Loucy (cell line): ENCODE results near the gene KANTR.

Experiments used
- EZH2phosphoT487 ChIP-seq: fragments of 200-600 bp; IDR thresholded peaks from 2 replicates; pipeline ENCODE4 v1.6.1; 2018; ENCODE audit warnings: antibody characterized with exemption, mild to moderate bottlenecking, moderate library complexity, borderline replicate concordance
- TF ChIP-seq, protein P1 (sequence below): fragments of 200-600 bp; sonication (generic); conservative IDR thresholded peaks from 2 replicates; pipeline ENCODE4 v1.5.1; 2014; ENCODE audit warnings: mild to moderate bottlenecking, antibody characterized with exemption, low read length

DNA sequence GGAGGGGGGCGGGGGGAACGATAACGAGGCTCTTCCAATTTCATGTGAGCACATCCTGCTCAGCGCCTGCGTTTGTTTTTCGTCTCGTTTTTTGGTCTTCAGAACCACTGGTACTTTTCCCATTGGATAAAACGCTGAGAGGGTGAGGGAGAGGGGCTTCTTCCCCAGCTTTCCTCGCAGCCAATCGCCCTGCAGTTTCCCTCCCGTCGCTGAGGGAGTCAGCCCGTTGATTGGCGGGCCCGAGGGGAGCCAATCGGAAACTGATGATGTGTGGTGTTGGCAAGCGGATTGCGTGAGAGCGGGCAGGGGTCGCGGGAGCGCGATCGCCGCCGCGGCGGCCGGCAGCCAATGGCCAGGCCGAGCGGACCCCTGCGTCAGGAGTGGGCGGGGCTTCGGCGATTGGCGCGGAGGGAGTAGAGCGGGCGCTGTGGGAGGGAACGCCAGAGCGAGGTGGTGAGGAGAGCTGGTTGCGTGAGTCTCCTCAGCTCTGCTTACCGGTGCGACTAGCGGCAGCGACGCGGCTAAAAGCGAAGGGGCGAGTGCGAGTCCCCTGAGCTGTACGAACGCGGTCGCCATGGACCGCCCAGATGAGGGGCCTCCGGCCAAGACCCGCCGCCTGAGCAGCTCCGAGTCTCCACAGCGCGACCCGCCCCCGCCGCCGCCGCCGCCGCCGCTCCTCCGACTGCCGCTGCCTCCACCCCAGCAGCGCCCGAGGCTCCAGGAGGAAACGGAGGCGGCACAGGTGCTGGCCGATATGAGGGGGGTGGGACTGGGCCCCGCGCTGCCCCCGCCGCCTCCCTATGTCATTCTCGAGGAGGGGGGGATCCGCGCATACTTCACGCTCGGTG, 11.8 kb upstream of the KANTR start, which contains the start of gene TSPYL2:
- TF ChIP-seq, protein P1, sequence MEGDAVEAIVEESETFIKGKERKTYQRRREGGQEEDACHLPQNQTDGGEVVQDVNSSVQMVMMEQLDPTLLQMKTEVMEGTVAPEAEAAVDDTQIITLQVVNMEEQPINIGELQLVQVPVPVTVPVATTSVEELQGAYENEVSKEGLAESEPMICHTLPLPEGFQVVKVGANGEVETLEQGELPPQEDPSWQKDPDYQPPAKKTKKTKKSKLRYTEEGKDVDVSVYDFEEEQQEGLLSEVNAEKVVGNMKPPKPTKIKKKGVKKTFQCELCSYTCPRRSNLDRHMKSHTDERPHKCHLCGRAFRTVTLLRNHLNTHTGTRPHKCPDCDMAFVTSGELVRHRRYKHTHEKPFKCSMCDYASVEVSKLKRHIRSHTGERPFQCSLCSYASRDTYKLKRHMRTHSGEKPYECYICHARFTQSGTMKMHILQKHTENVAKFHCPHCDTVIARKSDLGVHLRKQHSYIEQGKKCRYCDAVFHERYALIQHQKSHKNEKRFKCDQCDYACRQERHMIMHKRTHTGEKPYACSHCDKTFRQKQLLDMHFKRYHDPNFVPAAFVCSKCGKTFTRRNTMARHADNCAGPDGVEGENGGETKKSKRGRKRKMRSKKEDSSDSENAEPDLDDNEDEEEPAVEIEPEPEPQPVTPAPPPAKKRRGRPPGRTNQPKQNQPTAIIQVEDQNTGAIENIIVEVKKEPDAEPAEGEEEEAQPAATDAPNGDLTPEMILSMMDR = no peak
- no peak for TF ChIP-seq EZH2phosphoT487
